Measurements from ENCODE around the gene FERMT1.

FERMT1 gene

DNA sequence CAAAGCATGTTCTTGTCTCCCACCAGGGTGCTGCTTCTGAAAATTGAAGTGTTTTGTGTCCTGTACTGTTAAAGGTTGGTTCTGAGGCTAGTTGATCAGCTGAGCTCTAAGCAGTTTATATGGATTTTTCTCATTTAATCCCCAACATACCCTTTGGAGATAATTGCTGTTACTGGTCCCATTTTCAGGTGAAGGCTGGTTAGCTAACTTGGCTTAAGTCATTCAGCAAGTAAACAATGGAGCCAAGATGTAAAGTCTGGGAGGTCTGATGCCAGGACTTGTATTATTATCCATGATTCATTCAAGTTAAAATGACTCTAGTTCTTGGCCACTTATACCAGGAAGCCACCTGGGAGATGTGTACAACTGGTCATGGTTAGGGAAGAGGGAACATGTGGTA lies 42.5 kb upstream of the FERMT1 start:
- Histone ChIP-seq H3K4me1 (ENCODE audit: low read length) (peaks cover 25% of the 10 kb centered on the region), H3K9me3 (replicated peaks; ENCODE audit: insufficient read depth, low read length) (no peaks in the 10 kb centered on the region), H3K9ac (ENCODE audit: low read length) (no peak overlapping the region), H4K20me1 (ENCODE audit: insufficient read depth, low read length) (no peaks in the 10 kb centered on the region), H3K79me2 (ENCODE audit: low read length) (no peaks in the 10 kb centered on the region), H2AFZ (ENCODE audit: low read length) (0 out of 2 replicates have a peak overlapping the region, but pooled peaks have one; percentile 8), H3K9me2 (replicated peaks; ENCODE audit: insufficient read depth, low read length) (no peaks in the 10 kb centered on the region), H3K27me3 (replicated peaks; ENCODE audit: insufficient read depth, low read length) (no peaks in the 10 kb centered on the region), H3F3A (ENCODE audit: insufficient read depth, low read length) (peaks cover 4% of the 10 kb centered on the region), H3K4me2 (ENCODE audit: low read depth, low read length) (no peak overlapping the region), H3K27ac (ENCODE audit: low read length) (no peak overlapping the region), H3K4me3 (ENCODE audit: low read length) (no peak overlapping the region), H3K36me3 (replicated peaks; ENCODE audit: insufficient read depth, low read length) (no peaks in the 10 kb centered on the region)
- TF ChIP-seq EZH2phosphoT487 (IDR thresholded peaks at IDR 0.05; ENCODE audit: low read length) (no peak), EZH2 (optimal IDR thresholded peaks at IDR 0.05; ENCODE audit: low read depth, low read length) (no peak), CTCF (IDR thresholded peaks at IDR 0.05; ENCODE audit: low read length) (no peak)
- no peak for DNase-seq

GRCh38 chr20:6164421-6165341 lies 41.9 kb upstream of the FERMT1 start:
- Histone ChIP-seq H3K4me3 (ENCODE audit: low read length) (no peak overlapping the region), H3K27me3 (replicated peaks; ENCODE audit: insufficient read depth, low read length) (no peaks in the 10 kb centered on the region), H3K27ac (ENCODE audit: low read length) (no peak overlapping the region), H4K20me1 (ENCODE audit: insufficient read depth, low read length) (no peaks in the 10 kb centered on the region), H3K9ac (ENCODE audit: low read length) (no peak overlapping the region), H3F3A (ENCODE audit: insufficient read depth, low read length) (peaks cover 11% of the 10 kb centered on the region), H3K9me3 (replicated peaks; ENCODE audit: insufficient read depth, low read length) (no peaks in the 10 kb centered on the region), H2AFZ (ENCODE audit: low read length) (0 out of 2 replicates have a peak overlapping the region, but pooled peaks have one; percentile 8), H3K79me2 (ENCODE audit: low read length) (no peaks in the 10 kb centered on the region), H3K4me1 (ENCODE audit: low read length) (peaks cover 31% of the 10 kb centered on the region), H3K36me3 (replicated peaks; ENCODE audit: insufficient read depth, low read length) (no peaks in the 10 kb centered on the region), H3K4me2 (ENCODE audit: low read depth, low read length) (no peak overlapping the region), H3K9me2 (replicated peaks; ENCODE audit: insufficient read depth, low read length) (no peaks in the 10 kb centered on the region)
- no peak for TF ChIP-seq EZH2phosphoT487 (IDR thresholded peaks at IDR 0.05; ENCODE audit: low read length)
- no peak for TF ChIP-seq CTCF (IDR thresholded peaks at IDR 0.05; ENCODE audit: low read length)
- no peak for TF ChIP-seq EZH2 (optimal IDR thresholded peaks at IDR 0.05; ENCODE audit: low read depth, low read length)
- DNase-seq: no peak

DNA sequence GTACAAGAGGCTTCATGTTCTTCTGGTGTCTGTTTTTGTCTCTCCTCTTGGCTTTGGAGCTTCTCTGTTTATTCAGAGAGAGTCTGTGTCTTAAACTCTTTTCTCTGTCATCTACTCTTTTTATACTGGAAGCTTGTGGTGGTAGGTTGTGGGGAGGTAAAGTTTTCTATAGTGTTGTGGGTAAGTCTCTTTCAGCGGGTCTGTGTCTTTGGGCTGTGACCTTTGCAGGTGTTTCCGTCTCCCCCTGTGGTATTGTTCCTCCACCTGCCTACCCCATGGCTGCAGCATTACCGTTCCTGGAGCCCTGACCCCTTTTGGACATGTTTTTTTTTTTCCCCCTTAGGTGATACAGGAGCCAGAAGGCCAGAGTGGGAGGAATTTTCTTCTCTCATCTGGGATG lies 37.9 kb upstream of the FERMT1 start:
- no peaks in the 10 kb centered on the region for H3K9me2 ChIP-seq (replicated peaks; ENCODE audit: insufficient read depth, low read length)
- H3K4me2 ChIP-seq (ENCODE audit: low read depth, low read length): peak overlapping the region; percentile 42
- no peaks in the 10 kb centered on the region for H3K9me3 ChIP-seq (replicated peaks; ENCODE audit: insufficient read depth, low read length)
- TF ChIP-seq CTCF (IDR thresholded peaks at IDR 0.05; ENCODE audit: low read length) (no peak), EZH2 (optimal IDR thresholded peaks at IDR 0.05; ENCODE audit: low read depth, low read length) (no peak), EZH2phosphoT487 (IDR thresholded peaks at IDR 0.05; ENCODE audit: low read length) (no peak)
- H2AFZ ChIP-seq (ENCODE audit: low read length): 0 out of 2 replicates have a peak overlapping the region, but pooled peaks have one; percentile 12
- H3K9ac ChIP-seq (ENCODE audit: low read length): peak overlapping the region; percentile 24; the same call in 1 of the 2 replicates
- H3F3A ChIP-seq (ENCODE audit: insufficient read depth, low read length): peaks cover 12% of the 10 kb centered on the region
- no peaks in the 10 kb centered on the region for H4K20me1 ChIP-seq (ENCODE audit: insufficient read depth, low read length)
- H3K36me3 ChIP-seq (replicated peaks; ENCODE audit: insufficient read depth, low read length): no peaks in the 10 kb centered on the region
- peak overlapping the region; percentile 80 for H3K27ac ChIP-seq (ENCODE audit: low read length)
- DNase-seq: peak; percentile 80
- no peak overlapping the region for H3K4me3 ChIP-seq (ENCODE audit: low read length)
- peaks cover 55% of the 10 kb centered on the region for H3K4me1 ChIP-seq (ENCODE audit: low read length)
- no peaks in the 10 kb centered on the region for H3K27me3 ChIP-seq (replicated peaks; ENCODE audit: insufficient read depth, low read length)
- H3K79me2 ChIP-seq (ENCODE audit: low read length): no peaks in the 10 kb centered on the region
